ENCODE measurements around the gene GALNT13. TPM values are rescaled to one million over a fixed set of nuclear protein-coding genes. Genes with fewer than 3 reads are reported as not detected.

GALNT13 gene
- total RNA-seq, 1 donor from 2014 or later: 0.46 TPM

- H3K36me3 ChIP-seq (ENCODE audit: control insufficient read depth, insufficient read depth, low read length): no peaks in the 10 kb centered on the region
- TF ChIP-seq CTCF (IDR thresholded peaks at IDR 0.05; ENCODE audit: insufficient read depth, low read length, poor library complexity, severe bottlenecking): no peak
- H3K27me3 ChIP-seq (ENCODE audit: control insufficient read depth, insufficient read depth, low read length): no peaks in the 10 kb centered on the region
- no peak for DNase-seq (ENCODE audit: low read depth)
- no peak overlapping the region for H3K4me3 ChIP-seq (ENCODE audit: low read depth, low read length)
Measured at GRCh38 chr2:154228566-154229280, 357.0 kb downstream of the GALNT13 start.

- no peak for TF ChIP-seq CTCF (IDR thresholded peaks at IDR 0.05; ENCODE audit: insufficient read depth, low read length, poor library complexity, severe bottlenecking)
- DNase-seq (ENCODE audit: low read depth): no peak
- Histone ChIP-seq H3K36me3 (ENCODE audit: control insufficient read depth, insufficient read depth, low read length) (no peaks in the 10 kb centered on the region), H3K4me3 (ENCODE audit: low read depth, low read length) (no peak overlapping the region), H3K27me3 (ENCODE audit: control insufficient read depth, insufficient read depth, low read length) (no peaks in the 10 kb centered on the region)
Measured at GRCh38 chr2:154229966-154230365, 358.2 kb downstream of the GALNT13 start.

- no peak for DNase-seq (ENCODE audit: low read depth)
- Histone ChIP-seq H3K27me3 (ENCODE audit: control insufficient read depth, insufficient read depth, low read length) (no peaks in the 10 kb centered on the region), H3K4me3 (ENCODE audit: low read depth, low read length) (no peak overlapping the region), H3K36me3 (ENCODE audit: control insufficient read depth, insufficient read depth, low read length) (no peaks in the 10 kb centered on the region)
- no peak for TF ChIP-seq CTCF (IDR thresholded peaks at IDR 0.05; ENCODE audit: insufficient read depth, low read length, poor library complexity, severe bottlenecking)
Measured at GRCh38 chr2:154231021-154231420, 359.3 kb downstream of the GALNT13 start.

GRCh38 chr2:154233231-154233630, 361.5 kb downstream of the GALNT13 start:
- Histone ChIP-seq H3K36me3 (ENCODE audit: control insufficient read depth, insufficient read depth, low read length) (no peaks in the 10 kb centered on the region), H3K27me3 (ENCODE audit: control insufficient read depth, insufficient read depth, low read length) (no peaks in the 10 kb centered on the region)
- TF ChIP-seq CTCF (IDR thresholded peaks at IDR 0.05; ENCODE audit: insufficient read depth, low read length, poor library complexity, severe bottlenecking): no peak

GRCh38 chr2:154238252-154238651, 366.5 kb downstream of the GALNT13 start:
- Histone ChIP-seq H3K27me3 (ENCODE audit: control insufficient read depth, insufficient read depth, low read length) (no peaks in the 10 kb centered on the region), H3K36me3 (ENCODE audit: control insufficient read depth, insufficient read depth, low read length) (no peaks in the 10 kb centered on the region), H3K4me3 (ENCODE audit: low read depth, low read length) (no peak overlapping the region)
- TF ChIP-seq CTCF (IDR thresholded peaks at IDR 0.05; ENCODE audit: insufficient read depth, low read length, poor library complexity, severe bottlenecking): no peak
- no peak for DNase-seq (ENCODE audit: low read depth)

More at GRCh38 chr2:154233231-154233630, 361.5 kb downstream of the GALNT13 start:
- no peak for DNase-seq (ENCODE audit: low read depth)
- no peak overlapping the region for H3K4me3 ChIP-seq (ENCODE audit: low read depth, low read length)

- Histone ChIP-seq H3K27me3 (ENCODE audit: control insufficient read depth, insufficient read depth, low read length) (no peaks in the 10 kb centered on the region), H3K4me3 (ENCODE audit: low read depth, low read length) (no peak overlapping the region), H3K36me3 (ENCODE audit: control insufficient read depth, insufficient read depth, low read length) (no peaks in the 10 kb centered on the region)
- TF ChIP-seq CTCF (IDR thresholded peaks at IDR 0.05; ENCODE audit: insufficient read depth, low read length, poor library complexity, severe bottlenecking): no peak
- no peak for DNase-seq (ENCODE audit: low read depth)
Measured at GRCh38 chr2:154240316-154240715, 368.6 kb downstream of the GALNT13 start.
